ENCODE measurements around the gene TRIM4. TPM values are rescaled to one million over a fixed set of nuclear protein-coding genes. Genes with fewer than 3 reads are reported as not detected.

Gene TRIM4
- polyA plus RNA-seq, 6 donors from 2014 or later, result 12.6 to 39.2 (median 23.1) TPM

DNA sequence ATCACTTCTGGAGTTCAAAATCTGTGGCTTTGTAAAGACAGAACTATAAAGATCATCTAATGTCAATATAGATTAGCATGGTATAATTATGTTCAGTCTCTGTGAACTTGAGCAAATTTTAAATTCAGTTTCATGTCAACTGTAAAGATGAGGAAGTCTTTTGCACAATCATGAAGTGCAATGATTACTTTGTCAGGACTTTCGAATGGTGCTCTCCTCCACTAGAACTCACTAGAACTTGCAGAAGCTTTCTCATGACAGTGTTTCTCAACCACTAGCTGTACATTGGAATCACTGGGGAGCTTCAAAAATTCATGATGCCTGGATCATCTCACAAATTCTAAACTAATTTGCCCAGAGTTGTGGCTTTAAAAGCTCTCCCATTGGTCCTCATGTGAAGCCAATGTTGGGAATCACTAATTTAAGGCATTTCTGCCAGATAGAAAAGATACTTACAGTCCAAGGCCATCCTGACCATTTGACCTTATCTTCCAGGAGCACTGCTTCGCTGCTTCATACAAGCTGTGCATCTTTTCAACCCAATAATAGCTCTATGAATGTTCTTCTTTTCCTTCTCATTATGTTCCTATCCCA is 55.4 kb downstream of the TRIM4 start:
- DNase-seq, result no peak
- ATAC-seq (ENCODE audit: low read depth in 2 of 2), result no peak
- Mint-ChIP-seq H3K27ac (no peak overlapping the region), H3K4me1 (no peaks in the 10 kb centered on the region), H3K4me3 (no peak overlapping the region), H3K27me3 (peaks cover 21 to 55% (median 53%) of the 10 kb centered on the region in 3 donors), H3K9me3 (peaks cover 4 to 62% (median 34%) of the 10 kb centered on the region in 7 donors), H3K36me3 (peaks cover 8 to 12% of the 10 kb centered on the region in 2 donors)

DNA sequence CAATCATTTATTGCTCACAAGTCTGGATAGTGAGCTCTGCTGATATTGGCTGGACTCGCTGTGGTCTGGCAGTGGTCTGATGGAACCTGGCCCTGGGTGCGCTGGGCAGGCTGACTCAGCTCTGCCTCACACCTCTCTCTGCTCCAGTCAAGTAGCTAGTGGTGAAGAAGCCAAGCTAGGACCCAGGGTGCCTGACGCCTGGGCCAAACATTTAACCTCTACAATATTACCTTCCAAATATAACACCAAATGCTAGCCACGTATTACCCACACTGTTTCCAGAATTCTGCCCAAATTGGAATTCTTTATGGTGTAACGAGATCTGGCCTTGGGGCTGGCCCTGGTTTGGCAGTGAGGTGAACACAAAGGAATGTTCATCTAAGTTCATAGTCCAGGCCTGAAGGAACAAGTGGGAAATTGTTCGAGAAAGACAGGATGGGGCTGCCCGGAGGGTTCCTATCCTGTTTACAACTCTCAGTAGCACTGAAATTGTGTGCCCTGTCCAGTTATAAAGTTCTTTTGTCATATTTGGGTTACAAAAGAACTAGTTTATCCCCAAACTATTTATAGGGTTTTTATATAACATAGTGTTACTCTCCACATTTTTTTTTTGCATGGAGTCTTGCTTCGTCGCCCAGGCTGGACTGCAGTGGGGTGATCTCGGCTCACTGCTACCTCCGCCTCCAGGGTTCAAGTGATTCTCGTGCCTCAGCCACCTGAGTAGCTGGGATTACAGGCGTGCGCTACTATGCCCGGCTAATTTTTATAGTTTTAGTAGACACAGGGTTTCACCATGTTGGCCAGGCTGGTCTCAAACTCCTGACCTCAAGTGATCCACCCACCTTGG is 58.8 kb downstream of the TRIM4 start:
- Mint-ChIP-seq H3K36me3 (peaks cover 6 to 8% of the 10 kb centered on the region in 2 donors), H3K27me3 (peaks cover 22 to 59% (median 41%) of the 10 kb centered on the region in 3 donors), H3K4me1 (no peaks in the 10 kb centered on the region), H3K9me3 (peaks cover 4 to 34% (median 21%) of the 10 kb centered on the region in 7 donors), H3K27ac (no peak overlapping the region), H3K4me3 (no peak overlapping the region)
- no peak for DNase-seq
- ATAC-seq (ENCODE audit: low read depth in 2 of 2), result no peak

DNA sequence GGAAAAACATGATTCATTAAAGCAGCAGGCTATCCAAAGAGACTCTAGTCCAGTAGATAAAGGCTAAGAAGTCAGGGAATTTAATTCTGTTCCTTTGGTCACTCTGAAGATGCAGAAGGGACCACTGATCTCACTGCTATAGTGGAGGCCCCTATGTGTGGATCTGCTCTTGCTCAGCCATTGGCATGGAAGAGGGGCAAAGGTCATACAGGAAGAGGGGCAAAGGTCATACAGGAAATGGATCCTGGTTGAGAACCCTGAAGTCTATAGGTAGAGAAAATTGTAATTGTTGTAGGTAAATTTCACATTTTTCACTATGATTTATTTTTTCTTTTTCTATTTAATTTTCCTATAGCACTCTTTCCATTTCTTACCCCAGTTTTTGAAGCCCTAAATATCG is 64.1 kb downstream of the TRIM4 start:
- Mint-ChIP-seq H3K36me3 (no peaks in the 10 kb centered on the region), H3K9me3 (peaks cover 0 to 2% (median 0%) of the 10 kb centered on the region in 7 donors), H3K27ac (no peak overlapping the region), H3K4me3 (no peak overlapping the region), H3K4me1 (no peaks in the 10 kb centered on the region), H3K27me3 (peaks cover 33 to 62% (median 42%) of the 10 kb centered on the region in 3 donors)
- ATAC-seq (ENCODE audit: low read depth in 2 of 2), result no peak
- no peak for DNase-seq

GRCh38 chr7:99848420-99849216 is 70.7 kb downstream of the TRIM4 start:
- ATAC-seq (ENCODE audit: low read depth in 2 of 2) (no peak), DNase-seq (no peak)
- no peaks in the 10 kb centered on the region for H3K4me1 Mint-ChIP-seq
- H3K4me3 Mint-ChIP-seq, result no peak overlapping the region
- H3K9me3 Mint-ChIP-seq, result peaks cover 0 to 1% (median 0%) of the 10 kb centered on the region in 7 donors
- H3K36me3 Mint-ChIP-seq, result no peaks in the 10 kb centered on the region
- H3K27me3 Mint-ChIP-seq, result peaks cover 19 to 56% (median 28%) of the 10 kb centered on the region in 3 donors
- H3K27ac Mint-ChIP-seq, result no peak overlapping the region

- DNase-seq, result no peak
- peaks cover 18 to 31% (median 28%) of the 10 kb centered on the region in 3 donors for H3K27me3 Mint-ChIP-seq
- ATAC-seq (ENCODE audit: low read depth in 2 of 2), result no peak
- H3K9me3 Mint-ChIP-seq, result no peaks in the 10 kb centered on the region
- no peaks in the 10 kb centered on the region for H3K4me1 Mint-ChIP-seq
- no peaks in the 10 kb centered on the region for H3K36me3 Mint-ChIP-seq
- H3K27ac Mint-ChIP-seq, result no peak overlapping the region
- H3K4me3 Mint-ChIP-seq, result no peak overlapping the region
Observed at GRCh38 chr7:99844328-99844727, 75.0 kb downstream of the TRIM4 start.

DNA sequence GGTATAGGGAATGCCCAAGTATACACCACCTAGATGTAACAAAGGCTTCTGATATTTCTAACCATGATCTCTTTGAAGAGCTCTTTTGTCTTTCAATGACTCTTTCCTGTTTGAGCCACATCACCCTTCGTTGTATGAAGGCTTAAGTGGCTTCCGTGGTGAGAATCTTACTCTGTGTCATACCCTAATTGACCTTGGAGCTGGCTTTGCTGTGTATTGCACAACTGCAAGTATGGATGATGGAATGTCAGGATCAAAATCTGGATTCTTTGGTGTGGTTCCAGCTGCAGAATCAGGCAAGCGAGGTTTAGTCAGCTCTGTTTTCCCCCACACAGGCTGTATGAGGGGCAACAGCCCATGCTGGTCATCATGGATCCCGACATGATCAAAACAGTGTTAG is 75.5 kb downstream of the TRIM4 start:
- Mint-ChIP-seq H3K4me3 (no peak overlapping the region), H3K4me1 (no peaks in the 10 kb centered on the region), H3K27ac (no peak overlapping the region), H3K9me3 (no peaks in the 10 kb centered on the region), H3K36me3 (no peaks in the 10 kb centered on the region), H3K27me3 (peaks cover 18 to 31% (median 28%) of the 10 kb centered on the region in 3 donors)
- DNase-seq (no peak), ATAC-seq (ENCODE audit: low read depth in 2 of 2) (no peak)

DNA sequence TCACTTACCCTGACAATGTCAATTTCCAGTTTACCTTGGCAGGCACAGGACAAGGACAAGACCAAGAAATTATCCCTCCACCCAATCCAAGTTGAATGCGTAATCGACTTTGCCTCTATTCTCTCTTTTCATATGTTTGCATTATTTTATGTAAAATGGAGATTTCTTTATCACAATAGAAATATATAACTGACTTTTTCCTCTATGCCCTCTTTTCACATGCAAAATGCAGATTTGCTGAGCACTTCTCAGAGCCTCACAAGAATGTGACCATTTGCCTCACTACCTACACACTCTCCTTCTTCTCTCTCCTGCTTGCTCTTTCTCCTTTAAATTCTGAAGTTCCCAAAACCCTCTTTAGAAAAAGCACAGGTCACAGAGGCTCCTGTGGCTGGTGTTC is 76.4 kb downstream of the TRIM4 start:
- H3K27me3 Mint-ChIP-seq, result peaks cover 12 to 24% (median 20%) of the 10 kb centered on the region in 3 donors
- ATAC-seq (ENCODE audit: low read depth in 2 of 2), result no peak

More for the DNA sequence above, 76.4 kb downstream of the TRIM4 start:
- Mint-ChIP-seq H3K4me3 (no peak overlapping the region), H3K4me1 (peaks cover under 1 to 5% (median 4%) of the 10 kb centered on the region in 3 donors), H3K36me3 (no peaks in the 10 kb centered on the region), H3K9me3 (no peaks in the 10 kb centered on the region), H3K27ac (no peak overlapping the region)
- DNase-seq, result no peak

Other genes with a start within 250 kb of the TRIM4 start
- under 1 TPM in 2 of 6 donors, not detected in 4; 0.40 to 0.52 TPM for gene CYP3A5, start 239.5 kb downstream of the TRIM4 start, polyA plus RNA-seq (ENCODE audit: low read depth in 6 of 6)
- gene CYP3A7, start 184.3 kb downstream of the TRIM4 start, polyA plus RNA-seq (ENCODE audit: low read depth in 6 of 6), result not detected
- not detected for gene CYP3A4, start 135.3 kb downstream of the TRIM4 start, polyA plus RNA-seq (ENCODE audit: low read depth in 6 of 6)
- not detected for gene CYP3A43, start 91.5 kb downstream of the TRIM4 start, polyA plus RNA-seq (ENCODE audit: low read depth in 6 of 6)
- gene OR2AE1, start 42.5 kb downstream of the TRIM4 start, polyA plus RNA-seq (ENCODE audit: low read depth in 6 of 6), result not detected
- not detected for gene GJC3, start 10.1 kb upstream of the TRIM4 start, polyA plus RNA-seq (ENCODE audit: low read depth in 6 of 6)
- gene AZGP1, start 56.5 kb upstream of the TRIM4 start, polyA plus RNA-seq (ENCODE audit: low read depth in 6 of 6), result not detected
- gene ZKSCAN1, start 96.1 kb upstream of the TRIM4 start, polyA plus RNA-seq (ENCODE audit: low read depth in 6 of 6), result 10 to 100 TPM; 14.7 to 54.3 (median 36.7) TPM
- gene ZSCAN21, start 130.2 kb upstream of the TRIM4 start, polyA plus RNA-seq (ENCODE audit: low read depth in 6 of 6), result 1 to 10 TPM; 4.7 to 9.8 (median 5.7) TPM
- 10 to 100 TPM; 14.6 to 34.4 (median 21.8) TPM for gene ZNF3, start 162.2 kb upstream of the TRIM4 start, polyA plus RNA-seq (ENCODE audit: low read depth in 6 of 6)
- gene COPS6, start 169.4 kb upstream of the TRIM4 start, polyA plus RNA-seq (ENCODE audit: low read depth in 6 of 6), result 100 to 1,000 TPM; 109 to 249 (median 128) TPM
- 10 to 100 TPM; 39.0 to 59.9 (median 47.1) TPM for gene MCM7, start 181.9 kb upstream of the TRIM4 start, polyA plus RNA-seq (ENCODE audit: low read depth in 6 of 6)
- 1 to 10 TPM; 3.3 to 6.8 (median 5.6) TPM for gene AP4M1, start 182.1 kb upstream of the TRIM4 start, polyA plus RNA-seq (ENCODE audit: low read depth in 6 of 6)
- 10 to 100 TPM; 16.8 to 32.2 (median 21.6) TPM for gene TAF6, start 199.8 kb upstream of the TRIM4 start, polyA plus RNA-seq (ENCODE audit: low read depth in 6 of 6)
- gene CNPY4, start 200.1 kb upstream of the TRIM4 start, polyA plus RNA-seq (ENCODE audit: low read depth in 6 of 6), result 1 to 10 TPM in 5 of 6 donors, not detected in 1; 4.9 to 8.6 (median 5.8) TPM
- gene MBLAC1, start 207.4 kb upstream of the TRIM4 start, polyA plus RNA-seq (ENCODE audit: low read depth in 6 of 6), result 1 to 10 TPM; 1.7 to 4.2 (median 2.4) TPM
- 100 to 1,000 TPM; 407 to 579 (median 480) TPM for gene LAMTOR4, start 229.4 kb upstream of the TRIM4 start, polyA plus RNA-seq (ENCODE audit: low read depth in 6 of 6)
- 1 to 10 TPM; 2.0 to 9.1 (median 3.3) TPM for gene TRAPPC14, start 239.2 kb upstream of the TRIM4 start, polyA plus RNA-seq (ENCODE audit: low read depth in 6 of 6)
- gene GAL3ST4, start 249.1 kb upstream of the TRIM4 start, polyA plus RNA-seq (ENCODE audit: low read depth in 6 of 6), result under 1 TPM in 5 of 6 donors, not detected in 1; 0.13 to 0.40 (median 0.23) TPM